Hair follicle dermal papilla cell (primary cell): ENCODE measurements around the gene MACO1. TPM values are rescaled to one million over a fixed set of nuclear protein-coding genes. Genes with fewer than 3 reads are reported as not detected.

Source experiments
- total RNA-seq: library from RNA; depleted of rRNA; stranded (reverse); fragments of >200 nt; gene quantifications from 2 replicates; pipeline ENCODE4 v1.2.3, GENCODE V29; 2012

Gene MACO1
- total RNA-seq: 20.6 and 21.6 TPM in 2 replicates

GRCh38 chr1:25430073-25430966 is at the start of gene MACO1:
Gene MACO1 (plus strand): TSS chr1:25430897. CDS start chr1:25431099, 202 bp downstream.

GRCh38 chr1:25420715-25421114 is 10.0 kb upstream of the MACO1 start, which contains the start of gene RHCE:
Gene RHCE (minus strand): TSS chr1:25420825. CDS start chr1:25420786, 39 bp downstream.

GRCh38 chr1:25543425-25544242 is 112.9 kb downstream of the MACO1 start, which contains the start of gene LDLRAP1:
Gene LDLRAP1 (plus strand): TSS chr1:25543606. CDS start chr1:25543699, 93 bp downstream.

Other genes starting within 250 kb of the MACO1 start
- gene SYF2, start 198.4 kb upstream of the MACO1 start, total RNA-seq: 21.3 TPM in 2 replicates
- gene RSRP1, start 183.4 kb upstream of the MACO1 start, total RNA-seq: 89.6 and 104 TPM in 2 replicates
- gene RHD, start 158.4 kb upstream of the MACO1 start, total RNA-seq: not detected in 2 replicates
- 94.5 and 106 TPM in 2 replicates for gene TMEM50A, start 92.6 kb upstream of the MACO1 start, total RNA-seq
- gene RHCE, start 10.1 kb upstream of the MACO1 start, total RNA-seq: 0.61 and 0.65 TPM in 2 replicates
- gene LDLRAP1, start 112.7 kb downstream of the MACO1 start, total RNA-seq: 41.7 and 44.1 TPM in 2 replicates
- gene MAN1C1, start 185.9 kb downstream of the MACO1 start, total RNA-seq: 15.8 and 16.9 TPM in 2 replicates